COLO829 (cell line): ENCODE measurements around the gene TTC14.
"Not testable (repeated sequence)": the region's sequence is repeated elsewhere in the genome, so short reads cannot be mapped to it uniquely, and the experiment has no call there.

Experiments used
- DNase-seq: peaks from one replicate; pipeline ENCODE4 v3.0.0; 2012; ENCODE audit warnings: low spot score

TTC14 gene

GRCh38 chr3:180601688-180602666 lies at the start of gene TTC14:
Gene TTC14 (plus strand): TSS chr3:180602163. CDS start chr3:180602262, 99 bp downstream.
- DNase-seq, result peak; percentile 95

DNA sequence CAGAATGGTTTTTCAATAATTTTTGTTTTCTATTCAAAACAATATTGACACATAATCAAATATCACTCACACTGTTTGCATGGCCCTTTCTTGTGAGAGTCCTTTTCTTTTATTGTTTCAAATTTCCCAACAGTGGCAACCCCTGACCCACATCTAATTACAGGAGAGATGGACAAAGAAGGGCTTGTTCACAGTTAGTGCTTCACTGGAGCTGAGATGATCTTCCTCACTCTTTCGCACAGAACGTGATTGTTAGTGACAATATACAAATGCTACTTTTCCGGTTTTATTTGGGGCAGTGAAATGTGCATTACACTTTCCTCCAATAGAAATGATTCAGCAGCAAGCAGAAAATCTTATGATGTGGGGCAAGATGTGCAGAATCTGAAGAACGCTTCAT lies 38.6 kb upstream of the TTC14 start:
- peak; percentile 61 for DNase-seq

DNA sequence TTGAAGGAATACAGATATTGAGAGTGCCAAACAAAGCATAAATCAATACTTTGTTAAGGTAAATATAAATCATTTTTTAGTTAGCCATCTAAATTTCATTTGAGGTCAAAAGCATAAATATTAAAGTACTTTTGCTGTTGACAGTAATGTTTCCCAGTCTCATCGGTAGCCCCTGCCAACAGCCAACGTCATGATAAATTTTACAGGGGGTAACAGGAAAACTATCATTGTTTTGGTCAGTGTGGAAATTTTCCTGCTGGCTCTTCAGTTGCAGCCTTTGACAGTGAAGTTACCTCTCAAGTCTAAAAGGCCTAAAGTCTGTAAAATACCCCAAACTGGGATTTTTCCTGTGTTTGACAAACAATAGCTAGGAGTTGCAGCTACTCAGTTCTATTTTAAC lies 37.3 kb upstream of the TTC14 start:
- DNase-seq, result no peak

- DNase-seq, result no peak
These were observed 31.7 kb upstream of the TTC14 start for GRCh38 chr3:180570238-180570637.

- no peak for DNase-seq
These were observed 29.9 kb upstream of the TTC14 start for GRCh38 chr3:180571831-180572598.

DNA sequence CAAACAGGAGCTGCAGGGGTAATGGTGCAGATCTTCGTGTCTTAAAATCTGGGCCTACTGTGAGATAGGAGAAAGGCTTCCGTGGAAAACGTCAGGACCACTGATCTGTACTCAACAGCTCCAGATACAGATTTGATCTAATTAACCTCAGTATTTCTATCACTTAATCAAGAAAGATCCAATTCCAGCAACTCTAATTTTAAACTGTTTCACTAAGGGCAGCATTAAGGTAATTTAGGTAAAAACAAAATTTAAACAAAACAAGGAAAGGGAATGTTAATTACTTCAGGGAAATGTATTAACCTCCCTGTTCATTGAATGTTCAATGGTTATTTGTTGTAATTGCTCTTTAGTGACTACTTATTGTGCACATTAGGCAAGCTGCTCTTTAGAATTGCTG lies 26.4 kb upstream of the TTC14 start:
- DNase-seq, result no peak

DNA sequence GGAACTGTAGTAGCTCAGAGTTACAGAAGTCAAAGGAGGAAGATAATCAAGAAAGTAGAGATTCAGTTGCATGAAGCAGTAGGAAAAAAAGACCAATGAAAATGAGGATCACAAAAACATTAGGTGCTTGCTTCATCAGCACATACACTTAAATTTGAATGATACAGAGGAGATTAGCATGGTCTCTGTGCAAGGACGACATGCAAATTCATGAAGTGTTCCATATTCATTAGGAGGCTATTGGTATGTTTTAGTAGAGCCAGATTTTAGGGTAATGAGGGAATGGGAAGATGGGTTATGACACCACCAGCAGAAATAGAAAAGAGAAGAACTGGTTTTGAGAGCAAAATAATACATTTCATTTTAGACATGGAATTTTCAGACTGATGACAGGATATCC lies 21.0 kb upstream of the TTC14 start:
- no peak for DNase-seq

DNA sequence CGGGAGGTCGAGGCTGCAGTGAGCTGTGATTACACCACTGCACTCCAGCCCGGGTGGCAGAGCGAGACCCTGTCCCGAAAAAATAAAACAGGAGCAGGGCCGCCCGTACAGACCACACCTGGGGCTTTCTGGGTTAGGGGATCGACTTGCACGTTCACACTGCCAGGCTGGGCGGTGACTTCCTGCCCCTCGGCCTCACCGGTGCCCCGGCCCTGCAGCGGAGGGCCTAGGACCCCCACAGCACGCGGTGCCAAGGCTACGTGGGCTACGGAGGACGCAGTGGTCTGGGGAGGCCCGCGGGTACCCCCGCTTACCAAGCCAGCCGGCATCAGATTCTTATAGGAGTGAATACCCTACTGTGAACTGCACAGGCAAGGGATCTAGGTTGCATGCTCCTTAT lies 11.6 kb upstream of the TTC14 start:
- no peak for DNase-seq

GRCh38 chr3:180593631-180594030 lies 8.3 kb upstream of the TTC14 start:
- not testable (repeated sequence) for DNase-seq

DNA sequence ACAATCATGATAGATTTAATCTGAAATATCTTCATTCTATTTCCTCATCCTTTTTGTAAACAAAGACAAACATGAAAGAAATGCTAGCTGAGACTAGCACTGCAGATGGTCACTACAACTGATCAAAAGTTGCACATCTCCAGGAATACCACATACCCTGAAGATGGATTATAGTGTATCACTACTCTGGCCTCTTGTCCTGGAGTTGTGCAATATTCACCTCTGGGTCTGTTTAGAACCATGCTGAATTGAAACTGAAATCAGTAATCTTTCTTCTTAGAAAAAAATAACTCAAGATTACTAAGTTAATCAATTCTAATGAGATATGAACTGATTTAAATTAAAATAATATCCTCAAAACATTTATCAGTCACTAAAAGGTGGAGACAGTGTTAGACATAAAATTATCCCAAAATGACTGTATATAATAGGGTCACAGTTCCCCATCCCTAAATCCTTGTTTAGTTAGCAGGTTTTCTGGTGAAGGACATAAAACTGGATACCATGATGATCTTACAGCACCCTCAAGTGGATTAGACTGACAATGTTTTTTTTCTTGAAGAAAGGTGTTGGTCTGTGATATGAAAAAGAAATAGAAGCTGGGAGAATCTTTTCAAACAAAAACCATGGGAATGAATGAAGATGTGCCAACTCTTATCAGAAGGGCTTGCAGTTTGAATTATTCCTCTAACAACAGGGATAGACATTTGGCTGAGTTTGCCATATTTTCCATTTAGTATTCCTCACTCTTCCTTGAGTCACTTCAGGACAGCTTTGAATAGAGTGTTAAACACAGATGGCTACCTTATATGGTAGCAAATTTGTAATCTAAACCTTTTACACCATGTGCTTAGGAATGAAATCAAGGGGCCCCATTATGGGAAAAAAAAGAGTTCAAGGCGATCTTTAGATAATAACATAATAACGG lies 7.1 kb upstream of the TTC14 start:
- DNase-seq, result peak; percentile 50

DNA sequence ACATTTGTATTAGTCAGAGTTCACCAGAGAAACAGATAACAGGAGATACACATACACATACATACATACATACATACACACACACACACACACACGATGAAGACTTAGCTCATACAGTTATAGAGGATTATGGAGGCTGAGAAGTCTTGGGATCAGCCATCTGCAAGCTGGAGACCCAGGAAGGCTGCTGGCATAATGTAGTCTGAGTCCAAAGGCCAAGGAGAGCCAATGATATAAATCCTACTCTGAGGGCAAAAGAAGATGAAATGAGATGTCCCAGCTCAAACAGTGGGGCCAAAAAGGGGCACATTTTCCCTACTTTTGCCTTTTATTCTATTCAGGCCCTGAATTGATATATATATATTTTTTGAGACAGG lies 6.4 kb upstream of the TTC14 start:
- no peak for DNase-seq

DNA sequence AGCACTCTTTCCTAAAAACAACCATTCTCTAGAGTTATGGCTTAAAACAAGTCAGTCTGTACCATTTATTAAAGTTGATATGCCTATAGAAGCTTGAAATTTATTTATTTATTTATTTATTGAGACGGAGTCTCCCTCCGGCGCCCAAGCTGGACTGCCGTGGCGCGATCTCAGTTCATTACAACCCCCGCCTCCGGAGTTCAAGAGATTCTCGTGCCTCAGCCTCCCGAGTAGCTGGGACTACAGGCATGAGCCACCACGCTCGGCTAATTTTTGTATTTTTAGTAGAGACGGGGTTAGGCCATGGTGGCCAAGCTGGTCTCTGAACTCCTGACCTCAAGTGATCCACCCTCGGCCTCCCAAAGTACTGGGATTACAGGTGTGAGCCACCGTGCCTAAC lies 1.5 kb upstream of the TTC14 start:
- no peak for DNase-seq

DNA sequence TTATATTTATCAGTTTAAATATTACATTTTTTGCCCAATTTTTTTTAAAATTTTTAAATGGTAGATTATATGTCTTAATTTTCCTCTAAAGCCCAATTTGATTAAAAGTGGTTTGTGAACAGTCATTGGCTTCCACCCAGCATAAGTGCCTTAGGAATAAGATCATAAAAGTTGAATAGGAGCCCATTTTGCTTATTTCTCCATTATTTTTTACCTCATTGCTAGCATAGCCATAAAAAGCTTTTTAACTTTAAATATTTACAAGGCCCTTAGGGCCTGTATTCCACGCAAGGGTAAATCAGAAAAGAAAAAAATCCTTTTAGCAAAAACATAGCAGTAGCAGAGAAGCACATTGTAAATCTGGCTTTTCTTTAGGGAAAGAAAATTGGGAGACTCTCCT lies 9.0 kb downstream of the TTC14 start:
- DNase-seq, result no peak

DNA sequence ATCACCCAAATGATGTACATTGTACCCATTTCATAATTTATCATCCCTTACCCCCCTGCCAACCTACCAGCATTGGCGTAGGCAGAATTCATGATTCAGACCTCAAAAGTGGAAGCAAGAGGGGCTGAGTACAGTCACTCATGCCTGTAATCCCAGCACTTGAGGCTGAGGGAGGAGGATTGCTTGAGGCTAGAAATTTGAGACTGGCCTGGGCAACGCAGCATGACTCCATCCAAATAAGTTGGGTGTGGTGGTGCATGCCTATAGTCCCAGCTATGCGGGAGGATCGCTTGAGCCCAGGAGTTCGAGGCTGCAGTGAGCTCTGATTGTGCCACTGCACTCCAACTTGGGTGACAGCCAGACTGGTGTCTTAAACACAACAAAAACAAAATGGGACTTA lies 10.4 kb downstream of the TTC14 start:
- DNase-seq, result no peak

- DNase-seq, result no peak
These were observed 14.0 kb downstream of the TTC14 start for GRCh38 chr3:180615954-180616353.

DNA sequence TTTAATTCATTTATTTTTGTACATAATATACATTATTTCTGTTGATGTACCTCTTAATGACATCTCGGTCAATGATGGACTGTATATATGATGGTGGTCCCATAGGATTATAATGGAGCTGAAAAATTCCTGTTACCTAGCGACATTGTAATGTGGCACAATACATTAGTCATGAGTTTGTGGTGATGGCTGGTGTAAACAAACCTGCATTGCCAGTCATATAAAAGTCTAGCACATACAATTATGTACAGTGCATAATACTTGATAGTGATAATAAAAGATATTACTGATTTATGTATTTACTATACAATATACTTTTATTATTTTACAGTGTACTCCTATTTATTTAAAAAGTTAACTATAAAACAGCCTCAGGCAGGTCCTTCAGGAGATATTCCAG lies 15.1 kb downstream of the TTC14 start:
- DNase-seq, result no peak

- not testable (repeated sequence) for DNase-seq
These were observed 16.6 kb downstream of the TTC14 start for GRCh38 chr3:180618563-180618962.

DNA sequence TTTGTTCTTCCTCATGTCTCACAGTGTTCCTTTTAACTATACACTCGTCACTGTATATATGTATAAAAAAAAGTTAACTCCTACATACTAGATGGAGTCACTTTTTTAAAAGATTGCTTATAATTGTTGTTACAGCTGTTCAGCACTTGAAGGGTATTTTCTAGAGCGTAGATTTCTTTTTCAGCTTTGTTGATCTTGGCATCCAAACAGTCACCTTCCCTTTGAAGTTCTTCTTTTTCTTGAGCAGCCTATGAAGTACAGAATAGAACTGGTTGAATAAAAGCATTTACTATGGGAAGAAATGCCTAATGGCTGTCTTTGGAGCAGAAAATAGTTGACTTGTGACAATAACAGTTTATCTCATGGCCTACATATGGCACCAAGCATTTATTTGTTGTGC lies 17.8 kb downstream of the TTC14 start:
- DNase-seq, result no peak

DNA sequence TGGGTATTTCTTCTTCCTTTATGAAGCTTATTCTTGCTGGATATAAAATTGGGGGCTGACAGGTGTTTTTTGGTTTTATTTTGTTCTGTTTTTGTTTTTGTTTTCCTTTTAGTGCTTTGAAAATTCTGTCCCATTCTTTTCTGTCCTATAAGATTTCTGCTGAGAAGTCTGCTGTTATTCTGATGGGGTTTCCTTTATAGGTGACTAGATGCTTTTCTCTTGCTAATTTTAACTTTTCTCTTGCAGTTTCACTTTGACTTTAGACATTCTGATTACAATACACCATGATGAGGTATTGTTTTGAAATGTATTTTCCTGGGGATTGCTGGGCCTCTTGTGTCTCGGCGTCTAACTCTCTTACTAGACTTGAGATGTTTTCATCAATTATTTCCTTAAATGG lies 22.8 kb downstream of the TTC14 start:
- DNase-seq, result no peak

GRCh38 chr3:180626844-180627243 lies 24.9 kb downstream of the TTC14 start:
- no peak for DNase-seq

DNA sequence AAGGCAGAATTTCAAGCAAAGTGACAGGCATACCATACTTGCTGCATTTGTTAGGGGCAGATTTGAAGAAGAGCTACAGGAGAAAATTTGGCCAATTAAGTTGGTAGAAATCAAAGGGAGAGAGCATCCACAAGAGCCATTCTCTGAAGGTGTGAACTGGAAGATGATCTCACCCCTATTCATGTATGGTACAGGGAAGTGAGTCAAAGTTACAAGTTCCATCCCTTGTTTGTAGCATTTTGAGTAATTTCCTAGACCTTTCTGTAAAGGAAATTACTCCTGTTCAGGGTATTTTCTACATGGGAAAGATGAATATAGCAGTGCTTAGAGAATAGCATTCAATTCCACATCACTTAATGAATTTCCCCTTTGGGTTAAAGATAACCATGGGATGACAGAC lies 28.4 kb downstream of the TTC14 start:
- no peak for DNase-seq

- no peak for DNase-seq
These were observed 29.4 kb downstream of the TTC14 start for GRCh38 chr3:180631317-180631716.
